GM19324 (cell line): ENCODE results near the gene VANGL1.

Experiments used
- ATAC-seq: cut with Tn5 transposase; IDR thresholded peaks from one replicate; pipeline ENCODE4 v1.9.1; 2021; ENCODE audit warnings: mild to moderate bottlenecking, moderate library complexity; ENCODE audit not compliant: unreplicated experiment, low FRiP score

VANGL1 gene

DNA sequence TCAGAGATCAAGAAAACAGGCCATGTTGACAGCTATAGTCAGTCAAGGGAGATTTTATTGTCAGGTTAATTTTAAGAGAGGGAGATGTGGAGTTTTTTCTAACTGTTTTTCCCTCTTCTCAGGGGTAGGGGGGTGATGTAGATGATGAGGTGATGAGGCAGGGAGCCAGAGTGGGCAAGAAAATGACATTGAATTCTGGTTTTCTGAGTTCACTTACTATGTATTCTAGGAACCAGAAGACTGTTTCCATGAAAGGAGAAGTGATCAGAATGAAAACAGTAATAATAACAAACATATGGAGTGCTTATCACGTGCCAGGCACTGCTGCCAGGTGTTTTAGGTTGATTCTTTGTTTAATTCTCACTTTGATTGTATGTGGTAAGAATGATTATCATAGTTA lies 86.6 kb downstream of the VANGL1 start:
- no peak for ATAC-seq

DNA sequence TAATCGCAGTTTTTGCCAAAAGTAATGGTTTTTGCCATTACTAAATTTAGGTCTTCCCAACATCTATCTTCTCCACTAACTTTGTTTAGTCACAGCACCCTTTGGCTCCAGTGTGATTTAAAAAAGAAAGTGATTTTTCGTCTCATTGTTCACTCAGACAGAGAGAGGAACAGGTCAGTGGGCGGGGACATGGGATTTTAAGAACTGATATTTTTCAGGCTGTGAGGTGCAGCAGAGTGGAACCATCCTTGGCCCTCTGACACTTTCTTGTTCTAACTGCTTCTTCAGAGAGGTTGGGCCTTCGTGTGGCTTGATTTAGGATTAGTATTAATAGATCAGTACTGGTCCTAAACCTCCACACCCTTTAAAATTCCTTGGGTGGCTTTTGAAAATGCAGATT lies 88.0 kb downstream of the VANGL1 start:
- peak; percentile 71 for ATAC-seq

DNA sequence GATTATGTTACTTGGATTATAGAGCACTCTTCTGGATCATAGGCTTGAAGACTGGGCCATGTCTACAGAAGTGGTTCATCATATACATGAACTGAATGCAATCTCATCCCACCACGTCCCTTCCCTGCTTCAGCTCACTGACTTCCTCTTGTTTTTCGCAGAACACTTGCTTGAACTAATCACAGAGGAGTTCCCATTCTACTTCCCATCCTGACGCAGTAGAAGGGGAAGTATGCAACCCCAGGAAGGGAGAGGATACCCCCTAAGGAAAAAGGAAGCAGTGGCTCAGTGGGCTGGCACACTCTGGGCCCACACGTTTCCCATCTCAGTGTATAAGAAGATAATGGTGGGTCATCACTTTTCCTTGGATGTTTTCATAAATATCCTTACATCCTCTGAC lies 90.5 kb downstream of the VANGL1 start:
- no peak for ATAC-seq

DNA sequence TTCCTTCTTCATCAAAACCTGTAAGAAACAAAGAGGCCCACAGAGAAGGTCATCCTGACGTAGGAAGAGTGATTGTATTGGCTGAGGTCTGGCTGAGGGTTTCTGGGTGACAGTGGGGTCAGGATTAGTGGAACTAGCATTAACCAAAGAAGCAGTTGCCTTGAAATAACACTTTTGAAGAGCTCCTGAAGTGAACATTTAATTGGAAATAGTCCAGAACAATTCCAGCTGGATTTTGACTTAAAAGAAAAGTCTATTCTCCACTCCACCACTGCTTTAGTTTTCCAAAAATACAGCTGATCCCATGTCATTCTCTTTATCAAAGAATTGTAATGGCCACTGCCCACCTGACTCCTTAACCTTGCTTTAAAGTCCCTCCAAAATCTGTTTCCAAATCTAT lies 99.0 kb downstream of the VANGL1 start:
- no peak for ATAC-seq

DNA sequence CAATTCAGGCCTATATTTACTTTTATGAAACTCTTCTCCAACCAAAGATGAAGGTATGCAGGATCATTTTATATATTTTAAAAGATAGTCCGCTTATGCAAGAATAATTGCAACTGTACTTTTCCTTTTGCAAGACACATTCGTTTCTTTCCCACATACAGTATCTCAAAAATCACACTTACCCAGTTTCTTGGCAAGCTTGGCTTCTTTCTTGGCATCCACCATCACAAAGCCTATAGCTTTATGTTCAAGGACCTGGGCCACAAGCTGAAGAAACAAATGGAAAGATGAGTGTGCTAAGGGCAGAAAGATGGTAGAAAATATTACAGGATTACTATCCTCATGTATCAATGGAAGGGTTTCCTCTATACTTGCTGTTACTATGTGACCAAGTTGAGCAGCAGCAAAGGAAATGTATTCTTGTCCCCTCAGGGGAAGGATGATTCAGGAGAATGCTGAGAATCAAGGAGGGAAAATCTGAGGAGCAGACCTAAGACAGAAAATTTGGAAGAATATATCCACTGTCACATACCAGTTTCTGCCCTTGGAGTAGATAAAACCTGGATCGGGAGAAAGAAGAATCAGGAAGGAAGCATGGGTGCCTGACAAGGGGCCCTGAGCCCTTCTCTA lies 103.0 kb downstream of the VANGL1 start:
- ATAC-seq = no peak

DNA sequence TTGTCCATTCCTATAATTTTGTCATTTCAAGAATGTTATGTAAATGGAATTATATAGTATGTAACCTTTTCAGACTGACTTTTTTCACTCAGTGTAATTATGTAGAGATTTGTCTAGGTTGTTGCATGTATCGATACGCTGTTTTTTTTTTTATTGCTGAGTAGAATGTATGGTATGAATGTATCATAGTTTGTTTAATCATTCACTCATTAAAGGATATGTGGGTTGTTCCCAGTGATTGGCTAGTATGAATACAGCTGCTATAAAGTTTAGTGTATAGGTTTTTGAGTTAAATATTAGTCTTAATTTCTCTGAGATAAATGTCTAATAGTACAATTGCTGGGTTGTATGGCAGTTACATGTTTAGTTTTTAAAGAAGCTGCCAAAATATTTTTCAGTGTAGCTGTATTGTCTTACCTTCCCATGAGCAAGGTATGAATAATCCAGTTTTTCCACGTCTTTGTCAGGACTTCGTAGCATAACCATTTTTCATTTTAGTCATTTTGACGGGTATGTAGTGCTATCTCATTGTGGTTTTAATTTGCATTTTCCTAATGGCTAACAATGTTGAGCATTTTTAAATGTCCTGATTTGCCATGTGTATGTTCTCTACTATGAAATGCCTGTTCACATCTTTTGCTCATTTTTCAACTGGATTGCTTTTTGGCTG lies 104.4 kb downstream of the VANGL1 start:
- no peak for ATAC-seq
